Thyroid gland (tissue), 4 donors: ENCODE data around the gene TMEM217. TPM values are rescaled to one million over a fixed set of nuclear protein-coding genes. Genes with fewer than 3 reads are reported as not detected.
"Not testable (repeated sequence)": the region's sequence is repeated elsewhere in the genome, so short reads cannot be mapped to it uniquely, and the experiment has no call there.

Experiments used
- DNase-seq, 2 donors: peaks; one replicate each; pipeline ENCODE4 v3.0.0-alpha.2; 2019
- H3K27ac ChIP-seq, 3 donors: fragments of 200-600 bp; sonication (generic); 1 replicate in 2 of 3; 2 replicates in 1 of 3; pipeline ENCODE4 v1.5.1; 2016 to 2019; ENCODE audit warnings: mild to moderate bottlenecking in 1 of 3, moderate library complexity in 1 of 3
- H3K27me3 ChIP-seq: fragments of 200-600 bp; sonication (generic); one replicate; pipeline ENCODE4 v1.5.1; 2019
- H3K36me3 ChIP-seq, 2 donors: fragments of 200-600 bp; sonication (generic); one replicate each; pipeline ENCODE4 v1.5.1; 2016 to 2019
- H3K4me1 ChIP-seq, 2 donors: fragments of 200-600 bp; sonication (generic); one replicate each; pipeline ENCODE4 v1.5.1; 2017 to 2019
- H3K4me3 ChIP-seq, 3 donors: fragments of 200-600 bp; sonication (generic); replicated peaks in 1 of 3; 1 replicate in 2 of 3; 2 replicates in 1 of 3; pipeline ENCODE4 v1.5.1; 2016; ENCODE audit warnings: mild to moderate bottlenecking in 1 of 3
- H3K9me3 ChIP-seq: fragments of 200-600 bp; sonication (generic); one replicate; pipeline ENCODE4 v1.5.1; 2017
- CTCF ChIP-seq, 6 experiments: fragments of 200-600 bp in 3 of 6; fragments of 450-650 bp in 3 of 6; sonication (generic) in 3 of 6; IDR thresholded peaks; one replicate each; pipeline ENCODE4 v1.5.1; 2016 to 2019; ENCODE audit warnings: antibody characterized with exemption in 6 of 6, mild to moderate bottlenecking in 2 of 6, inconsistent platforms in 1 of 6, moderate library complexity in 1 of 6
- POLR2A ChIP-seq, 2 donors: fragments of 450-650 bp; IDR thresholded peaks; one replicate each; pipeline ENCODE4 v1.6.1; 2017; ENCODE audit warnings: antibody characterized with exemption in 2 of 2, mild to moderate bottlenecking in 2 of 2, moderate library complexity in 1 of 2
- WGBS, 2 donors: methylation state at CpG; one replicate each; pipeline ENCODE4 v1.1.5; 2017; 5-methylcytosine and 5-hydroxymethylcytosine counted together
- intact Hi-C: fragments of 100-400 bp; cut with DNase I; formaldehyde crosslinking; loops from one replicate; pipeline ENCODE4 v1.15.1; 2023
- total RNA-seq, 4 donors: library from RNA; depleted of rRNA; stranded (reverse); fragments of >200 nt; gene quantifications; one replicate each; pipeline ENCODE4 v1.2.3, GENCODE V29; 2016

TMEM217 gene
- total RNA-seq, 4 donors from 2014 or later = 0.22 to 3.8 (median 1.0) TPM; not detected in 1

- H3K27ac ChIP-seq = no peak overlapping the region
- TF ChIP-seq POLR2A (IDR thresholded peaks at IDR 0.05) = no peak
- no peak for TF ChIP-seq CTCF (IDR thresholded peaks at IDR 0.05)
- intact Hi-C loops = no loop called here
- 66 to 86% methylated on average over 6 to 7 of the region's 7 CpGs for WGBS, 2 donors
- H3K36me3 ChIP-seq = no peaks in the 10 kb centered on the region
- no peaks in the 10 kb centered on the region for H3K27me3 ChIP-seq
- H3K4me1 ChIP-seq = no peaks in the 10 kb centered on the region
- H3K4me3 ChIP-seq = no peak overlapping the region
- DNase-seq = no peak
- no peaks in the 10 kb centered on the region for H3K9me3 ChIP-seq
Measured at GRCh38 chr6:37187321-37188022, 70.5 kb downstream of the TMEM217 start.

DNA sequence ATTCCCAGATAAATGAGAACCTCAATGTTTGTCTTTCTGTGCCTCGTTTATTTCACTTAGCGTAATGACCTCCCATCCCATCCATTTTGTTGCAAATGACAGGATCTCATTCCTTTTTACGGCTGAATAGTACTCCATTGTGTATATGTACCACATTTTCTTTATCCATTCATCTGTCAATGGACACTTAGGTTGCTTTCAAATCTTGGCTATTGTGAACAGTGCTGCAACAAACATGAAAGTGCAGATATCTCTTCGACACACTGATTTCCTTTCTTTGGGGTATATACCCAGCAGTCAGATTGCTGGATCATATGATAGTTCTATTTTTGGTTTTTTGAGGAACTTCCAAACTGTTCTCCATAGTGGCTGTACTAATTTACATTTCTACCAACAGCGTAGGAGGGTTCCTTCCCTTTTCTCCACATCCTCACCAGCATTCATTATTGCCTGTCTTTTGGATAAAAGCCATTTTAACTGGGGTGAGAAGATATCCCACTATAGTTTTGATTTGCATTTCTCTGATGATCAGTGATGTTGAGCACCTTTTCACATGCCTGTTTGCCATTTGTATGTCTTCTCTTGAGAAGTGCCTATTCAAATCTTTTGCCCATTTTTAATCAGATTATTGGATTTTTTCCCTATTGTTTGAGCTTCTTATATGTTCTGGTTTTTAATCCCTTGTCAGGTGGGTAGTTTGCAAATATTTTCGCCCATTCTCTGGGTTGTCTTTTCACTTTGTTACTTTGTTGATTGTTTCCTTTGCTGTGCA is 71.8 kb downstream of the TMEM217 start:
- H3K27me3 ChIP-seq, DNase-seq, intact Hi-C loops, H3K36me3 ChIP-seq, H3K4me1 ChIP-seq, H3K27ac ChIP-seq, H3K4me3 ChIP-seq, H3K9me3 ChIP-seq: not testable (repeated sequence)
- WGBS, 2 donors = 87 to 92% methylated on average over 6 of the region's 6 CpGs

GRCh38 chr6:37182736-37183590 is 75.0 kb downstream of the TMEM217 start:
- no peaks in the 10 kb centered on the region for H3K36me3 ChIP-seq
- no peaks in the 10 kb centered on the region for H3K9me3 ChIP-seq
- no peak overlapping the region for H3K27ac ChIP-seq
- no peak overlapping the region for H3K4me3 ChIP-seq
- intact Hi-C loops = no loop called here
- no peaks in the 10 kb centered on the region for H3K27me3 ChIP-seq
- DNase-seq = no peak
- no peaks in the 10 kb centered on the region for H3K4me1 ChIP-seq
- TF ChIP-seq CTCF (IDR thresholded peaks at IDR 0.05) (no peak), POLR2A (IDR thresholded peaks at IDR 0.05) (no peak)
- WGBS, 2 donors = 80 to 91% methylated on average over 6 to 8 of the region's 8 CpGs

- 88 to 90% methylated on average over 4 of the region's 4 CpGs for WGBS, 2 donors
- H3K27ac ChIP-seq, H3K36me3 ChIP-seq, intact Hi-C loops, DNase-seq, H3K9me3 ChIP-seq, H3K4me3 ChIP-seq, H3K4me1 ChIP-seq, H3K27me3 ChIP-seq: not testable (repeated sequence)
Measured at GRCh38 chr6:37180610-37181009, 77.3 kb downstream of the TMEM217 start.

DNA sequence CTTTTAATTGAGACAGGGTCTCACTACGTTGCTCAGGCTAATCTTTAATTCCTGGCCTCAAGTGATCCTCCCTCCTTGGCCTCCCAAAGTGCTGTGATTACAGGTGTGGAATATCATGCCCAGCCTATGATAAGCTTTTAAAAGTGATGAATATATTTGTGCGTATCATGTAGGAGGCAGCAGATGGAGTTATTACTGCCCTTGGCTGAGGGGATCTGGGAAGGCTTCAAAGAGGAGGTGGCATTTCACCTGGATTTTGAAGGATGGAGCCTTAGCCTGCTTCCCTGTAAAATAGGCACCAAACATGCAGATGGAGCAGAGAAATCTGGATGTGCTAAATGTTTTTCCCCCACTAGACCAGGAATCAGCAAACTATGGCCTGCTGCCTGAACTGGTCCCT is 77.9 kb downstream of the TMEM217 start:
- 82 to 83% methylated on average over 2 of the region's 2 CpGs for WGBS, 2 donors
- no peak for DNase-seq
- TF ChIP-seq POLR2A (IDR thresholded peaks at IDR 0.05) (no peak), CTCF (IDR thresholded peaks at IDR 0.05) (no peak)
- peaks cover 3% of the 10 kb centered on the region in 2 donors for H3K36me3 ChIP-seq
- no peaks in the 10 kb centered on the region for H3K27me3 ChIP-seq
- H3K4me1 ChIP-seq = no peaks in the 10 kb centered on the region
- intact Hi-C loops = no loop called here
- no peaks in the 10 kb centered on the region for H3K9me3 ChIP-seq
- no peak overlapping the region for H3K4me3 ChIP-seq
- H3K27ac ChIP-seq = no peak overlapping the region
